ENCODE results near the gene FRYL.
"Not testable (repeated sequence)": the region's sequence is repeated elsewhere in the genome, so short reads cannot be mapped to it uniquely, and the experiment has no call there.

The FRYL gene

GRCh38 chr4:48753159-48753558 is 26.9 kb downstream of the FRYL start:
- H3K27ac ChIP-seq, result no peak overlapping the region
- TF ChIP-seq CTCF (conservative IDR thresholded peaks at IDR 0.05) (no peak), ZFX (IDR thresholded peaks at IDR 0.05) (no peak)

- H3K27ac ChIP-seq, result no peak overlapping the region
- no peak for TF ChIP-seq ZFX (IDR thresholded peaks at IDR 0.05)
- TF ChIP-seq CTCF (conservative IDR thresholded peaks at IDR 0.05), result no peak
Measured at GRCh38 chr4:48752726-48753125, 27.4 kb downstream of the FRYL start.

- TF ChIP-seq CTCF (conservative IDR thresholded peaks at IDR 0.05), result no peak
- no peak for TF ChIP-seq ZFX (IDR thresholded peaks at IDR 0.05)
- H3K27ac ChIP-seq, result no peak overlapping the region
Measured at GRCh38 chr4:48752246-48752645, 27.8 kb downstream of the FRYL start.

GRCh38 chr4:48748949-48749596 is 31.0 kb downstream of the FRYL start:
- H3K27ac ChIP-seq, result no peak overlapping the region
- TF ChIP-seq CTCF (conservative IDR thresholded peaks at IDR 0.05) (no peak), ZFX (IDR thresholded peaks at IDR 0.05) (no peak)

GRCh38 chr4:48746608-48747362 is 33.3 kb downstream of the FRYL start:
- H3K27ac ChIP-seq, result no peak overlapping the region
- no peak for TF ChIP-seq CTCF (conservative IDR thresholded peaks at IDR 0.05)
- no peak for TF ChIP-seq ZFX (IDR thresholded peaks at IDR 0.05)

- H3K27ac ChIP-seq, result not testable (repeated sequence)
Measured at GRCh38 chr4:48745223-48745622, 34.9 kb downstream of the FRYL start.

GRCh38 chr4:48742412-48742811 is 37.7 kb downstream of the FRYL start:
- H3K27ac ChIP-seq, result no peak overlapping the region
- no peak for TF ChIP-seq CTCF (conservative IDR thresholded peaks at IDR 0.05)
- no peak for TF ChIP-seq ZFX (IDR thresholded peaks at IDR 0.05)
